ENCODE results near the gene MTOR. TPM values are rescaled to one million over a fixed set of nuclear protein-coding genes. Genes with fewer than 3 reads are reported as not detected.

The MTOR gene
- total RNA-seq, 1 donor from 2014 or later = 82.4 TPM

GRCh38 chr1:11142618-11143391 lies 119.5 kb downstream of the MTOR start:
- H3K36me3 Mint-ChIP-seq (ENCODE audit: unreplicated experiment) = no peaks in the 10 kb centered on the region
- no peak for TF ChIP-seq CTCF (IDR thresholded peaks at IDR 0.05; ENCODE audit: partially characterized antibody, unreplicated experiment)

DNA sequence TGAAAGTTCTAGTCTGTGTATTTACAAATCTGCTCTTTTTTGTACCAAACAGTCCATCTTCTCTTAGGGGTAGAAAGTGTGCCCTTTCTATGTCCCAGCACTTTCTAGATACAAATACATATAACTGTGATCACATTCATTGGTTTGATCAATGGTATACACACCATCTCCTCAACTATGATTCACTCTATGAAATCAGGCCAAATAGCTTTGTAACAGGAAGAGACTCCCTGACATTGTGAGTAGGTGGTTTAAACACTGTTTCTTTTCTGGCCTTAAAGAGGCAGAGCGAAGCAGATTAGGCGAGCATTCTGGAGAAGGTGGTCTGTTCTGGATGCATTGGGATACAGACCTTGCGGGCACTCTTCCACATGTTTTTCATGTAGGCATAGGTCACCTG lies 123.4 kb downstream of the MTOR start:
- no peaks in the 10 kb centered on the region for H3K36me3 Mint-ChIP-seq (ENCODE audit: unreplicated experiment)
- no peaks in the 10 kb centered on the region for H3K9me3 Mint-ChIP-seq (ENCODE audit: unreplicated experiment)
- H3K4me1 Mint-ChIP-seq (ENCODE audit: low read depth, unreplicated experiment) = peaks cover 2% of the 10 kb centered on the region
- no peak for DNase-seq
- no peak overlapping the region for H3K4me3 Mint-ChIP-seq (ENCODE audit: unreplicated experiment)
- peaks cover 4% of the 10 kb centered on the region for H3K27me3 Mint-ChIP-seq (ENCODE audit: unreplicated experiment)
- H3K27ac Mint-ChIP-seq (ENCODE audit: unreplicated experiment) = no peak overlapping the region
- TF ChIP-seq CTCF (IDR thresholded peaks at IDR 0.05; ENCODE audit: partially characterized antibody, unreplicated experiment) = no peak

More at GRCh38 chr1:11142618-11143391, 119.5 kb downstream of the MTOR start:
- Mint-ChIP-seq H3K4me3 (ENCODE audit: unreplicated experiment) (no peak overlapping the region), H3K27ac (ENCODE audit: unreplicated experiment) (no peak overlapping the region), H3K9me3 (ENCODE audit: unreplicated experiment) (no peaks in the 10 kb centered on the region), H3K4me1 (ENCODE audit: low read depth, unreplicated experiment) (no peaks in the 10 kb centered on the region), H3K27me3 (ENCODE audit: unreplicated experiment) (peaks cover 2% of the 10 kb centered on the region)
- DNase-seq = no peak

DNA sequence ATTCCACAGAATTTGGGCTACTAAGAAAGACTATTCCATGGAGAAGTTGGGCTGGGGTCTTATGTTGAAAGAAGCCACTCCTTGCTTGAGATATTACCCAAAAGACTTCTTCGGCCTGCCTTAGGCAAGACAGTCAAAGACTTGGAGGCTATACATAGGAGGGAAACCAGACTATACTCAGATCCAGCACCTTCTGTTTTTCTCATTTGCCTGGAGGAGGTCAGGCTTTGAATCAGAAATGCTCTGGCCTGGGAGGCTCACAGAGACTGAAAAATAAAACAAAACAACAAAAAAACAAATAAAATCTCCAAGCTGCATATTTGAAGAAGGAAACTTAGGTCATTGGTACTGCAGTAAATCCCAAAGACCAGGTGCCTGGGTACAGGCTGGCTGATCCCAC lies 124.3 kb downstream of the MTOR start:
- peaks cover 3% of the 10 kb centered on the region for H3K9me3 Mint-ChIP-seq (ENCODE audit: unreplicated experiment)
- peaks cover 5% of the 10 kb centered on the region for H3K4me1 Mint-ChIP-seq (ENCODE audit: low read depth, unreplicated experiment)
- H3K27me3 Mint-ChIP-seq (ENCODE audit: unreplicated experiment) = peaks cover 4% of the 10 kb centered on the region
- DNase-seq = no peak
- no peak overlapping the region for H3K4me3 Mint-ChIP-seq (ENCODE audit: unreplicated experiment)
- no peak for TF ChIP-seq CTCF (IDR thresholded peaks at IDR 0.05; ENCODE audit: partially characterized antibody, unreplicated experiment)
- no peak overlapping the region for H3K27ac Mint-ChIP-seq (ENCODE audit: unreplicated experiment)
- H3K36me3 Mint-ChIP-seq (ENCODE audit: unreplicated experiment) = no peaks in the 10 kb centered on the region

- no peak for TF ChIP-seq CTCF (IDR thresholded peaks at IDR 0.05; ENCODE audit: partially characterized antibody, unreplicated experiment)
- no peak overlapping the region for H3K27ac Mint-ChIP-seq (ENCODE audit: unreplicated experiment)
- peaks cover 3% of the 10 kb centered on the region for H3K9me3 Mint-ChIP-seq (ENCODE audit: unreplicated experiment)
- peaks cover 4% of the 10 kb centered on the region for H3K27me3 Mint-ChIP-seq (ENCODE audit: unreplicated experiment)
- peaks cover 9% of the 10 kb centered on the region for H3K4me1 Mint-ChIP-seq (ENCODE audit: low read depth, unreplicated experiment)
- no peak overlapping the region for H3K4me3 Mint-ChIP-seq (ENCODE audit: unreplicated experiment)
- peaks cover 6% of the 10 kb centered on the region for H3K36me3 Mint-ChIP-seq (ENCODE audit: unreplicated experiment)
- no peak for DNase-seq
Observed at GRCh38 chr1:11134898-11135266, 127.5 kb downstream of the MTOR start.

DNA sequence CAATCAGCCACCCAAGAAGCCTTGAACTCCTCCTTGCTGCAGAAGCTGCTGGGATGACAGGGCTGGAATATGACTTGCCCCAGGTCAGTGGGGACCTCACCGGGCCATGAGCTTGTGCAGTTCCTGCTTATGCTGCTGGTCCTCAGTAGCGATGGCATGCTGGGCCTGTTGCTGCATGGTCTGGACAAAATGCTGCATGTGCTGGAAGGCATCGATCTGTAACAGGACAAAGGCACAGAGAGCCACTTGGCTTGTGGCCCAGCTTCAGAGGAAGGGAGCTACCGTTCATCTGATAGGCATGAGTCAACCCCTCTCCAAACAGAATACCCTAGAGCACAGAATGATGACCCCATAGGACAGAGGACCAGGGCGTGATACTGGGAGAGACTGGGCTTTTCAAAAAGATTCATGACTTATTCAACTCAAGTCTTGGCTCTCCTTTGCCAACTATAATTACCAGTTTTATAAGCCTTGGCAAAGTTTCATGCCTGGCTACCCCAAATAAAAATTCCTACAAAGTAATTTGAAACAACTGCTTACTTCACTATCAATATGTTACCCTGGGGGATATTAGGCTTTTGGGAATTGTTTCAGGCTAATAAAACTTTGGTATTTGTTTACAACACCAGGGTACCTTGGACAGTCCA lies 128.0 kb downstream of the MTOR start:
- DNase-seq = no peak
- no peak overlapping the region for H3K4me3 Mint-ChIP-seq (ENCODE audit: unreplicated experiment)
- peaks cover 6% of the 10 kb centered on the region for H3K36me3 Mint-ChIP-seq (ENCODE audit: unreplicated experiment)
- peaks cover 4% of the 10 kb centered on the region for H3K27me3 Mint-ChIP-seq (ENCODE audit: unreplicated experiment)
- H3K9me3 Mint-ChIP-seq (ENCODE audit: unreplicated experiment) = peaks cover 3% of the 10 kb centered on the region
- H3K27ac Mint-ChIP-seq (ENCODE audit: unreplicated experiment) = peak overlapping the region; percentile 68
- peaks cover 9% of the 10 kb centered on the region for H3K4me1 Mint-ChIP-seq (ENCODE audit: low read depth, unreplicated experiment)
- TF ChIP-seq CTCF (IDR thresholded peaks at IDR 0.05; ENCODE audit: partially characterized antibody, unreplicated experiment) = no peak
